Renal cortex interstitium (tissue), 15 donors: Measurements from ENCODE around the gene GNAZ. TPM values are rescaled to one million over a fixed set of nuclear protein-coding genes. Genes with fewer than 3 reads are reported as not detected.
"Not testable (repeated sequence)": the region's sequence is repeated elsewhere in the genome, so short reads cannot be mapped to it uniquely, and the experiment has no call there.

Experiments used
- DNase-seq, 11 donors: peaks; one replicate each; pipeline ENCODE4 v3.0.0-alpha.2; 2013; ENCODE audit warnings: low read depth in 9 of 11, low spot score in 4 of 11; ENCODE audit errors: extremely low read depth in 1 of 11
- long read RNA-seq, 16 experiments: transcript quantifications; one replicate each; lab custom pipeline, GENCODE V29; 2026
- polyA plus RNA-seq, 3 donors: library from polyadenylated mRNA; unstranded; fragments of 120-200 nt; gene quantifications; one replicate each; pipeline ENCODE4 v1.2.1, GENCODE V29; 2013; ENCODE audit not compliant: insufficient read length in 3 of 3

GNAZ gene
- 1 to 10 TPM; 4.6 to 6.8 (median 6.7) TPM for polyA plus RNA-seq
- long read RNA-seq, donor 1, partial matches to known transcripts: 0 of 1 reads
- long read RNA-seq, donor 1, other reads (novel, unspliced or antisense): 0 of 1 reads
- long read RNA-seq, donor 2: 0 reads
- long read RNA-seq, donor 3, partial matches to known transcripts: 0 of 2 reads
- long read RNA-seq, donor 3, other reads (novel, unspliced or antisense): 0 of 2 reads
- long read RNA-seq, donor 4, partial matches to known transcripts: 0 of 1 reads
- long read RNA-seq, donor 4, other reads (novel, unspliced or antisense): 0 of 1 reads
- long read RNA-seq, donor 5, partial matches to known transcripts: 0 of 9 reads
- long read RNA-seq, donor 5, other reads (novel, unspliced or antisense): 5 of 9 reads
- long read RNA-seq, donor 6: 0 reads
- long read RNA-seq, donor 7, partial matches to known transcripts: 0 of 2 reads
- long read RNA-seq, donor 7, other reads (novel, unspliced or antisense): 0 of 2 reads
- long read RNA-seq, donor 8, partial matches to known transcripts: 0 of 4 reads
- long read RNA-seq, donor 8, other reads (novel, unspliced or antisense): 0 of 4 reads
- long read RNA-seq, donor 9: 0 reads
- long read RNA-seq, donor 10, partial matches to known transcripts: 0 of 1 reads
- long read RNA-seq, donor 10, other reads (novel, unspliced or antisense): 0 of 1 reads
- long read RNA-seq, donor 11: 0 reads
- long read RNA-seq, donor 12: 0 reads
- long read RNA-seq, donor 13, partial matches to known transcripts: 8 of 10 reads
- long read RNA-seq, donor 13, other reads (novel, unspliced or antisense): 0 of 10 reads
- long read RNA-seq, donor 14: 0 reads
- long read RNA-seq, donor 15: 0 reads
- long read RNA-seq, donor 16, partial matches to known transcripts: 0 of 2 reads
- long read RNA-seq, donor 16, other reads (novel, unspliced or antisense): 0 of 2 reads

DNA sequence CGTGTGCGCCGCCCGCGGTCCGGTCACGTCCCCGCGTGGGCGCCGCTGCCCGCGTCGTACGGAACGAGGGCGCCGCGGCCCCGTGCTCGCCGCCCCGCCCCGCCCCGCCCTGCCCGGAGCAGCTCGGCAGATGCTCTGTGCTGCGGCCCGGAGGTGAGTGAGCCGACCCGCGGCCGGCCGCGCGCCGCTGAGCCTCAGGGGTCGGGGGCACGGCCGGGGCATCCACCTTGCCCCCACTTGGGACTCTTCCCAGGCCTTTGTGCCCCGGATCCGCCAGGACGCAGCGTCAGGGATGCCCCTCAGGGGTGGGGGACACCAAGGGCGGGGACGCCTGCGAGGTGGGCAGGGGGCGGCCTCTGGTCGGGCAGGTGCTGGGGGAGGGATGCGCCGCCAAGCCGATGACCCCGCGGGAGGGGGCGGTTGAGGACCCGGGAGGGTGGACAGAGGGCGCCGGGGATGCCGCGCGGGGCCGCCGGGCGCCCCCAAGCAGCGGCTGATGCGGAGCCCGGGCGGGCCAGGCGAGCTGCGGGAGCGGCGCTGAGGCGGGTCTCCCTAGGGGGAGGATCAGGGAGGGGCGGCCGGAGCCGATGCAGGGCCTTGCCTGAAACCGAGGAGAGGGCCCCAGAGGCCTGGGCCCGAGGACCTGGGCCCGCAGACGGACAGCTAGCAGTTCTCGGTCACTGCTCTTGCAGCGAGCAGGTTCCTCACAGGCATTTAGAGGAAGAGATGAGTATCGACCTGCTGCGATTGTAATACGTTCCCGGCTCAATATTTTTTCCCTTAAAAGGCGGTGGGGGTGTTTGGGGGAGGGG, at the start of gene GNAZ:
TSS of gene GNAZ (plus strand) at position 102 of the 812 bp plus-strand sequence. CDS start 25,177 bp downstream, outside the sequence.
- DNase-seq: peak in 3 of 11 donors; percentile 8 to 21 (median 9)

- DNase-seq: no peak
These were observed 49.5 kb upstream of the GNAZ start for GRCh38 chr22:23020659-23021293.

DNA sequence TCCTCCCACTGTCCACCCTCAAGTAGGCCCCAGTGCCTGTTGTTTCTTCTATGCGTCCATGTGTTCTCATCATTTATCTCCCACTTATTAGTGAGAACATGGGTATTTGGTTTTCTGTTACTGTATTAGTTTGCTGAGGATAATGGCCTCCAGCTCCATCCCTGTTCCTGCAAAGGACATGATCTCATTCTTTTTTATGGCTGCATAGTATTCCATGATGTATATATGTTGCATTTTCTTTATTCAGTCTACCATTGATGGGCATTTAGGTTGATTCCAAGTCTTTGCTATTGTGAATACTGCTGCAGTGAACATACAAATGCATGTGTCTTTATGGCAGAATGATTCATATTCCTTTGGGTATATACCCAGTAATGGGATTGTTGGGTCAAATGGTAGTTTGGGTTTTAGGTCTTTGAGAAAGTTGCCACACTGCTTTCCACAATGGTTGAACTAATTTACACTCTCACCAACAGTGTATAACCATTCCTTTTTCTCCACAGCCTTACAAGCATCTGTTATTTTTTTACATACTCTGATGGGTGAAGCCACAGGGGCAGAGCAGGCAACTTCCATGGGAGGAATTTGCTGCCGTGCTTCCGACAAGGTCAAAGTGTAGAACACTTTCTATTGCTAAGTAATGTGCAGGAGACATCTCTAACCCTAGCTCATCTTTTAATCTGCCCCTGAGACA, 48.5 kb upstream of the GNAZ start:
- not testable (repeated sequence) for DNase-seq

DNA sequence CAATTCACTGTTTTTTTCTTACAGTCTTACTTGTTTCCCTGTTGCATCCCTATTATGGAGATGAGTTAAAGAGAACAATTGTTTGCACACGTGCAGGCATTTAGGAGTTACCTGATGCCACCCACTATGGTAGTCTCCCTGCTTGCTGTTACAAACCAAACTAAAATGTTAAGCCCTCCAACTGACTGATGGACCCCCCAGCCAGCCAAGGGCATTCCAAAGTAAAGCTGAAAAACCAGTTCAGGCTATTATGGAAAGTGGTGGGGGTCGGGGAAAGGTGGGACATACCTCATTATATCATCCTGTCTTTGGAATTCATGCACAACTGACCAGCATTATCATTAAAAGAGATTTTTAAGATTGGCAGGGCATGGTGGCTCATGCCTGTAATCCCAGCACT, 47.0 kb upstream of the GNAZ start:
- DNase-seq: no peak

- DNase-seq: no peak
These were observed 43.5 kb upstream of the GNAZ start for GRCh38 chr22:23026777-23027176.

DNA sequence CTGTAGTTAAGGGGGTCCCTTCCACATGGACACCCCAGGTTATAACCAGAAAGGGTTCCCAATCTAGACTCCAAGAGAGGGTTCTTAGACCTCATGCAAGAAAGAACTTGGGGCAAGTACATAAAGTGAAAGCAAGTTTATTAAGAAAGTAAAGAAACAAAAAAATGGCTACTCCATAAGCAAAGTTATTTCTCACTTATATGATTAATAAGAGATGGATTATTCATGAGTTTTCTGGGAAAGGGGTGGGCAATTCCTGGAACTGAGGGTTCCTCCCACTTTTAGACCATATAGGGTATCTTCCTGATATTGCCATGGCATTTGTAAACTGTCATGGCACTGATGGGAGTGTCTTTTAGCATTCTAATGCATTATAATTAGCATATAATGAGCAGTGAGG, 42.5 kb upstream of the GNAZ start:
- not testable (repeated sequence) for DNase-seq

DNA sequence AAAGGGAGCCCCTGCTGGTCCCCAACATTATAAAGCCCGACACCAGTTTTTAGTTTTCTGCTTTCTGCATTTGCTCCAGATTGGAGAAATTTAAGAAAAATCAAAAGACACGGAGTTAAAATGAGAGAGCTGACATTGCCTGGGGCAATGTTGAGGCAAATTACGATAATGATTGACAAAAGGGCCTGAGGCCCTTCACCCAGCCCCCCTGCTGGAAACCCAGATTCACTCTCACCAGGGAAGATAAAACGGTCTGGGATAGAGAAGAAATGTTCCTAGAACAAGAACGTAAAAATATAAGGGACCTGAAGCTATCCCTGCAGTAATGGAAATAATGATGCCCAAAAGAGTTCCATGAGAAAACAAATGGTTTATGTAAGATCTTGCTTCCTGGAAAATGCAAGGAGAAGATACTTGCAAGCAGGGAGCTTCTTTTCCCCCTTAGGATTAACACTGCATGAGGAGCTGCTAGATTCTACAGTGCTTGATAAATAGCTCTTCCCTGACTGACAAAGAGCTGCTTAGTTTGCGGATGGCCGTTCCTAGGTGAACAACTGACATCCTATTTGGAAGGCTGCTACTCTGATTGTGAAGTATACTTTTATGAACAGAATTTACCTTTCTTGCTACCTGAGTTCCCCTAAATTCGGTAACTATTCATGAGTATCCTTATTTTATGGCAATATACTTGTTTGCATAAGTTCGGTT, 40.6 kb upstream of the GNAZ start:
- no peak for DNase-seq

- DNase-seq: no peak
These were observed 38.9 kb upstream of the GNAZ start for GRCh38 chr22:23031381-23031780.

DNA sequence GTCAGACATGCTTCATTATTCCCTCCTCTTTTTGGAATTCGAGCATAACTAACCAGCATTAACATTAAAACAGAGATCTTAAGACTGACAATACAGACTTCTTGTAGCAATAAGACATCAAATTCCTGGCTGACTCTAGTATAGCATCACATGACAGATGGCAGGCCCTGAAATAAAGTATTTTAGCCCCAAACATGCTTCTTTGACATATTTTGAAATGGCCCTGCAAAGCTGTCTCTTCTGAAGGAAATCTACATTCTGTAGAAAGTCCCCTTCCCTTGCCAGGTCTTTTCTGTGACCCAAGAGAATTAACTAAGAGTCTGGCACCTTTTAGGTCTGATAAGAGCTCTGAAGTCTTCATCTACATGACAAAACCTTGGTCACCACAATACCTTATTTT, 38.5 kb upstream of the GNAZ start:
- DNase-seq: no peak

- DNase-seq: no peak
These were observed 37.7 kb upstream of the GNAZ start for GRCh38 chr22:23032658-23033057.

DNA sequence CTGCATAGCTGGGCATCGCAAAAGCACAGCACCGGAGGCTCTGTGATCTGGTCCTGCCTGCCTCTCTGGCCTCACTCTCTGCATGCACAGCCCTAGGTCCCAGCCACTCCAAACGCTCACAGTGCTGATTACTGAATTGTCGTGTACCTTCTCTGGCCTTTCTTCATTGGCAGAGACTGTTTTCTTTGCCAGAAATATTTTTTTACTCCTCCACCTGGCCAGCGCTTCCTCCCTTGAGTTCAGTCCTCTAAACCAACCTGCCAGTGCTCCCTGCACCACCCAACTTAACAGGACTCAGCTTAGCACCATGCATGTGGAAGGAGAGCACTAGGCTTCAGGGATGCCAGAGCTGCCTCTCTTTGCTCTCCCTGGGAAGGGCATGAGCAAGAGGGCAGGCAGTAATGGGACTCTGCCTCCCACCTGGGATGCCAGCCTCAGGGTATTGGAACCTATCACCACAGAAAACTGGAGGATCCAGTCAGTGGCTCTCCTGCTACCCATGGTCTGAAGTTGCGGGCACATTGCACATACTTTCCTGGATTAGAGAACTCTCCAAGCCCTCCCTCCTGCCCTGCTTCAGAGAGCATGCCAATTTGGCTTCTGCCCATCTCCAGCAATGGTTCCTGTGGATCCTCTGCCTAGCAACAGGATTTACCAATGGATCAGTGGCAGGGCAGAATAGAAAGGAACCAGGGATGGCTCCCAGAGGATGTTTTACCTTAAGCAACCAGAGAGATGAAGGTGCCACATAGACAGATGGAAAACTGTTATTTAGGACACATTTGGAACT, 37.0 kb upstream of the GNAZ start:
- no peak for DNase-seq

GRCh38 chr22:23034621-23035556, 35.4 kb upstream of the GNAZ start:
- no peak for DNase-seq

DNA sequence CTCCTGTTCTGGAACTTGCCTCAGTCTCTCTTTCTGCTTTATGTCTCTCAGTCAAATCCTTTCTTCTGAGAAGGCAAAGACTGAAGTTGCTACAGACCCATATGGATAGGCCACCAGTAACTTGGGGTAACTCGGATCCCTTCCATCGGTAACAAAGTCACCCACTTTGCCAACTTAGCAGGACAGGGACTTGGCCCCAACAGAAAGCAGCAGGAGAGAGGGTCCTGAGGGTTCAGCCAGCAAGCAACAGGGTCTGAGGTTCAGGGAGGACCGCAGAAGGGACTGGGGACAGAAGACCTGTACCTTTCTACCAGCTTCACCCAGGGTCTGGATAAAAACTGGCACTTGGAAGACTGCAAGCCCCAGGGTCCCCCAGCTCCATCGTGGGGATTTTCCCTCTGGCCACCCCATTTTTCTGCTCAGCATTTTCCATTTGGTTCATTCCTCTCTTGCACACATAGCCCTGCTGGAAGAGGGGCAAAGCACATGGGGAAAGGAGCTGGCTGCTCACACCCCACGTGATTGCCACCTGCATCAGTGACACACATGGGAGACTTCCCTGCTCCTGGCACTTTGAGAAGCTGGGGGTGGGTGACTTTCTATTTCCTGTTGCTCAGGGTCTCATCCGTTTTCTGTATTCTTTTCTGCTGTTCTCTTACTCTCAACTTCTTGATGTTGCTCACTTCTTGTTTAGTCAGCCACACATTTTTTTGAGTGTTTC, 34.6 kb upstream of the GNAZ start:
- DNase-seq: no peak

DNA sequence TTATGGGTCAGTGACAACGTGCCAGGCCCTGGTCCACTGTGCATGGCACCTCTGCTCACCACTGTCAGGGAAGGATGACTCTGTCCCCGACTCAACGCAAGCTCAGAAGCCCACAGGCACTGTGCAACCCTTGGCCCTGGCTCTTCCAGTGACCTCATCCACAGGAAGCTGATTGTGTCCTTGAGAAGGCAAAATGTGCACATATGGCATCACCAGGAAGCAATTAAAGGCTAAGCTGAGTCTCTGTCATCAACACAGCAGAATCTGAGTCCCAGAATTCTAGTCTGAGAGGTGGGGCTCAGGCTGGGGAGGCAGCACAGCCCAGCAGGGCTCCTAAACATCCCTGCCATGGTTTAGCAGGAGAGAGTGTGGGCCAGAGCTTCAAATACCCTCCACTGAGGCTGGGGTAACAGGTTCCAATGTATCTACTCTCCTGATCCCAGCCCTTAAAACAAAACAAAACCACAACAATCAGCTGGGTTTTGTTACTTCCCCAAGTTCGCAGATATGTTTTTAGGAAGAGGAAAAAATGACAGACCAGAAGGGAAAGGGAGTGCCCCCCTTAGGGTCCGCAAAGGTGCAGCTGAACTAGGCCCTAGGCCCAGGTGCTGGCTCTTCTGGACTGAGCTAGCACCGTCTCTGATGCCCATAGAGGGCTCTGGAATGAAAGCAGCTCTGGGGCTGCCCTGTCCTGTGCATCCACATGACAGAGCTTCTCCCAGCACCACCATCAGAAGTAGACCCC, 33.5 kb upstream of the GNAZ start:
- no peak for DNase-seq
